Urothelium cell line (cell line): Measurements from ENCODE around the gene GINS1.

Source experiments
- DNase-seq: peaks from one replicate; pipeline ENCODE4 v3.0.0; 2011; ENCODE audit warnings: low spot score, mixed read lengths
- FAIRE-seq: peaks from 2 replicates; lab custom pipeline; 2011; peaks lifted over from hg19 to GRCh38; lab: Jason Lieb, UNC

The GINS1 gene

GRCh38 chr20:25491446-25492038 lies 84.1 kb downstream of the GINS1 start:
- FAIRE-seq (no peak), DNase-seq (no peak)

- FAIRE-seq (no peak), DNase-seq (no peak)
Observed at GRCh38 chr20:25493137-25493536, 85.7 kb downstream of the GINS1 start.

- FAIRE-seq (no peak), DNase-seq (no peak)
Observed at GRCh38 chr20:25493748-25494505, 86.5 kb downstream of the GINS1 start.

- FAIRE-seq (no peak), DNase-seq (no peak)
Observed at GRCh38 chr20:25494506-25495188, 87.2 kb downstream of the GINS1 start.

GRCh38 chr20:25495189-25495824 lies 87.8 kb downstream of the GINS1 start:
- DNase-seq, result no peak
- no peak for FAIRE-seq

GRCh38 chr20:25496165-25496967 lies 88.9 kb downstream of the GINS1 start:
- DNase-seq (no peak), FAIRE-seq (no peak)

GRCh38 chr20:25496968-25497401 lies 89.5 kb downstream of the GINS1 start:
- FAIRE-seq (no peak), DNase-seq (no peak)

- FAIRE-seq (no peak), DNase-seq (no peak)
Observed at GRCh38 chr20:25497586-25498279, 90.3 kb downstream of the GINS1 start.
